HL-60/S4 treated with phorbol 12-myristate 13-acetate at 8.2 ng/mL for 4 days and 3 days (cell line): Measurements from ENCODE around the gene NMRK1.

Source experiments
- in situ Hi-C: fragments of 300-500 bp; cut with MboI; formaldehyde crosslinking; loops from 2 replicates; pipeline ENCODE4 v1.15.0; 2022; ENCODE audit warnings: low sequenced_read_pairs

NMRK1 gene

DNA sequence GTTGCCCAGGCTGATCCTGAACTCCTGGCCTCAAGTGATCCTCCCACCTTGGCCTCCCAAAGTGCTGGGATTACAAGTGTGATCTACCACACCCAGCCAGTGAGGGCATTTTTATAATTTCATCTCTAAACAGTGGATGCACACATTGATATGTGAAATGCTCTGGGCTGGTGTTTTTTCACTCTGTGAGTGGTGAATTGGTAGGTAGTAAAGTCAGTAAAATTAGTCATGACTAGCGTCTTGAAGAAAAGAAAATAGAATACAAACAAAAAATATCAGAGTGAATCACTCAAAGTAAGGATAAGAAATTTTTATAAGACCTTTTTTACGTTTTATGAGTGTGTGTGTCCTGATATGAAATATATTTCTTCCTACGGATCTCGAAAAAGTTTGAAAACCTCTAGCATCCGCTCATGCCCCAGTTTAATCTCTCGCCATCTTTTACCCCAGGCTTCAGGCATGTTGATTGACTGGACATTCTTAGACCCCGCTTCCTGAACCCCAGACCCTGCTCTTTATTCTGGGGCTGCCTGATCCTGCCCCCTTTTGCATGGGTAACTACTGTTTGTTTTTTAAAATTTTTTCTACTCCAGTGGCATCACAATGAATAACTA lies 14.3 kb upstream of the NMRK1 start:
- in situ Hi-C loops: no loop called here

DNA sequence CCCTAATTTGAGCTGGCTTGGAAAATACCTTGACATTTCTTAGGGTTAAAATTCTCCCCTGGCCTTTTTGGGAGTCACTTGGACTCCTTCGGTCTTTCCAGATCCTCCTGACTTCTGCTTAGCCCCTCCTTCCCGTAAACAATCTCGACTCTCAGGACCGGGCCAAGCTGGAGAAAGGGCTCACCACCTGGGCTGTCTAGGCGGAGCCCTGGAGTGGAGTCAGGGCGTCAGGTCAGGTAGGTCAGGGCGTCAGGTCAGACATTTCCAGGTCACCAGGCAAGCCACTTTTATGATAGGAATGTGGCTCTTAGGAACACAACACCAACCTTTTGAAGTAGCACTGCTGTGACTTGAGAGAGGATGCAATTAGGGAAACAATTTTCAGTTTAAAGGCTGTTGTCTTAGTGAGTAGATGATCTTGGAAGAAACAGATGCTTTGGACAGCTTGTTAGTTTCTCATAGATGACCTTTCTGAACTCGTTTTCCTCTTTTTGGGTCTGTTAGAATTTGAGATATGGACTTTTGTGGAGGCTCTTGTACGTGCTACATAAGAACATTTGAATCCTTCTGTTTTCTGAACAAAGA lies 13.1 kb upstream of the NMRK1 start:
- in situ Hi-C loops: no loop called here

DNA sequence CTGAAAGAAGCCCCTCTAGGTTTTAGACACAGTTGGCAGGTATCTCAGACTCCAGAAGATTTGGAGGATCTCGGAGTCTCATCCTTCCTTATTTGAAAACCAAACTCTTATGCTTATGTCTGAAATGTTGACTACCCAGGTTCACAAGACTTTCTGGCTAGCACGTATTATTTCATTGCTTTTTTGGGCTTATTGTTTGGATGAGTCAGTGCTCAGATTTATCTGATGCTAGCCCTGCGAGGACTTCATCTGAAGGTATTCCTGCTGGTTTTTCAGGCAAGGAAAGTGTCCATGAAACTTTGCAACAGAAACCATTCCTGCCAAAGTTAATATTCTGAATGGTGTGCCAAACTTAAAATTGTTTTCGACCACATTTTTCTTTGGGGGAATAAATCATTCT lies 8.8 kb upstream of the NMRK1 start:
- in situ Hi-C loops: no loop called here

DNA sequence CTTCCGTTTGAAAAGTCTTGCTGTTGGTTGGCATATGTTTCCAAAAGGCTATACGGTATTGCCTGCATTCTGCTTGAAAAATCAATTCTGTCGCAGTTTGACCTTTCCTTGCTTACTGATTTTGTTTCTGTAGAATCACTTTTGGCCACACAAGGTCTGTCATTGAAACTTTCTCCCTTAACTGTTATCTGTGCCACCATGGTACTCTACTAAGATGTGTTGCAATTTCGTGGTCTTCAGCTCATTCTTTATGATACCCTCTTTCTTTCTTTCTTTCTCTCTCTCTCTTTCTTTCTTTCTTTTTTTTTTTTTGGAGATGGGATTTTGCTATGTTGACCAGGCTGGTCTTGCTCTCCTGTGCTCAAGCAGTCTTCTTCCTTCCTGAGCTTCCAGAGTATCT lies 4.8 kb upstream of the NMRK1 start:
- in situ Hi-C loops: no loop called here

- in situ Hi-C loops: no loop called here
Measured at GRCh38 chr9:75090579-75090978, 2.6 kb upstream of the NMRK1 start.

DNA sequence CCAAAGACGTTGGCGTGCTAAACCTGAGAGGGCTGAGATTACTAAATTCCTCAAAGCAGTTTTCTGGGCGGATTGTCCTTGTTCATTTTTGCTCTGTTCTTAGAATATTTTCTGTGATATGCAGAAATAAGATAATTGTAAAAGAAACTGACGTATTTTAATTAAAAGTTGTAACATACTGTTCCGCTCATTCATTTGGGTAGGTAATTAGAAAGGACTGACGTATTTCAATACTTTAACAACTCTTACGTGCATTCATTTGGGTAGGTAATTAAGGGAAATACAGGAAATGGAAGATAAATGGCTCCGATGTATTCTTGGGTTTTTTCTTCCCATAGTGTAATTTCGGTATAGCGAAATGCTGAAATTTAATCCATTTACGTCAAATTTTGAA lies 1.4 kb upstream of the NMRK1 start:
- in situ Hi-C loops: no loop called here

GRCh38 chr9:75088646-75089372 lies 854 bp upstream of the NMRK1 start:
- in situ Hi-C loops: no loop called here

GRCh38 chr9:75087289-75087823 lies 599 bp downstream of the NMRK1 start:
- in situ Hi-C loops: no loop called here

DNA sequence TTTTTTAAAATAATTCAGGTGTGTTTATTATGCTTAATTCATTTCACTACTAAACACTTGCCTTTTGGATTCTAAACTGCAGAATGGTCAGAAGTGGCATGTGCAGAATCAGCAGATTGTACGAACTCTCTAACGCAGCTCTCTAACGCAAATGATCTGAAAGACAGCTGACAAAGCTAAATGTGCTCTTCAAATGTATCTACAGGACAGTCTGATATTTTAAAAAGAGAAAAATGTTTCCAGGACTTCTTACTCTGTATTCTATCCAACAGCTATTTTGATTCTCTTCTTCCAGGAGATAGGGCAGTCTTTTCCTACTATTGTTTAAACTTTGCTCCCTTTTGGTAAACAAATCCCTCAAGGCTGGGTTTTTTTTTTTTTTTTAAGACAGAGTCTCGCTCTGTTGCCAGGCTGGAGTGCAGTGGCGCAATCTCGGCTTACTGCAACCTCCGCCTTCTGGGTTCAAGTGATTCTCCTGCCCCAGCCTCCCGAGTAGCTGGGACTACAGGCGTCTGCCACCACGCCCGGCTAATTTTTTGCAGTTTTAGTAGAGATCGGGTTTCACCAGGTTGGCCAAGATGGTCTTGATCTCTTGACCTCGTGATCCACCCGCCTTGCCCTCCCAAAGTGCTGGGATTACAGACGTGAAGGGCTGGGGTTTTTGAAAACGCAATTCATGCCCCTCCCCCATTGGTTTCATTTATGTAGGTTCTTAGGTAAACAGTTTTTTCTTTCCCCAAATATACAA lies 1.2 kb downstream of the NMRK1 start:
- in situ Hi-C loops: no loop called here

DNA sequence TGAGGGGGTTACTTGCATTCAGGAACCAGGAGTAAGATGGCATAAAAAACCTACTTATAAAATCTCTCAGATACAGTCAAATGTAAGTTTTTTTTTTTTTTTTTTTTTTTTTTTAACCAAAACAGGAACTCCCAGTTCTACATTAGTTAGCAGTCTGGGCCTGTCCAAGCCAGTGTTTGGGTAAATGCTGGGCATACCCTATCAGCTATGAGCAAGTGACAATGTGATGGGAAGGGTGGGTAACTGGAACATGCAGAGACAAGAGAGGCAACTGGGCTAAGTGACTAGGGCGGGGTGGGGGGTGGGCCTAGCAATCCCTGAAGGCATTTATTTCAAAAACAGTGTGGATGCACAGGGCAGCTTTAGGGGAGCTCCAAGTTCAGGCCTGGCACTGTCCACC lies 2.3 kb downstream of the NMRK1 start:
- in situ Hi-C loops: no loop called here

GRCh38 chr9:75084081-75084672 lies 3.8 kb downstream of the NMRK1 start:
- in situ Hi-C loops: no loop called here

DNA sequence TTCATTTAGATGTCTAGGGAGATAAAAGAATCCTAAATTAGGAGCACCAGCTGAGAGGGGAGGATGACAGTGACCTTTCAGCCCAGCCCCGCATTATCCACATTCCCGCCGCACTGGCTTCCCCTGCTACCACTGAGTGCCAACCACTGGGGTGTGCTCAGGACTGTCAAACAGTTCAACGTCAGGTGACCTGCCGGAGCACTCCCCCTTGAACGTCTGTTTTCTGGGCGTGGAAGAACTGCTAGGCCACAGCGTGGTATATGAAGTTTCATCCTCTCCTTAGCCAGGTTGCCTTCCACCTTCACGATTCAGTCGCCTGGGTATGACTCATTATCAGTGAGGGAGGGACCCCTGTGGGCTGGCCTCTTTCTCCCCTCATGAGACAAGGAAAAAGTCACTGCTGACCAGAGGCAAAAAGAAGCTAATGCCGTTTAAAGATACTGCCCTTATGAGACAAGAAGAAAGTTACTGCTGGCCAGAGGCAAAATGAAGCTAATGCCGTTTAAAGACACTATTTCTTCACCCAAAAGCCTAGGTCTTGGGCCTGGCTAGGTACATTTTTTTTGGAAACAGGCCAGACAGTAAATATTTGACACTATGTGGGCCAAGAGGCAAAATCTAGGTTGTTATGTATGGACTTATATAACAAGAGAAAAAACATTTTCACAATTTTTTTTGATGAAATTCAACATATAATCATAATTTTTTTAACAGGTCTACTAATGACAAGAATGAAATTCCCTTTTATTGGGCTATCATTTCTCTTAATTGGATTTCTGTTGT lies 4.6 kb downstream of the NMRK1 start:
- in situ Hi-C loops: no loop called here

DNA sequence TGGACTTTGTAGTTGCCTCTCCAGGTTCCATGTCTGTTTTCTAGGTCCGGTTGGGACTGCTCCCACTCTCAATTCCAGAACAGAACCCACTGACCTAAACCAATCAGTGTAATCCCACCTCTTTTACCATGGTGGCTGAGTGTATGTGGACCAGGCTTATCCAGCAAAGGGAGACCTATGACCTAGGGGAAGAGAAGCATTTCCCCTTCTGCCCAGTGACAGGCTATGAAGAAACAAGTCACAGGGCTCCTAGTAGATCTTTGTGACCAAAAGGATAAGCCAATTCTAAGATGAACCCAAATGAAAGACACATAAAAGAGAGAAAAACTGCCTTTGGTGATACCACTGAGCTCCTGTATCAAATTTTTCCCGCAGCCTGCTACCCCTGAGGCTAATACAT lies 6.3 kb downstream of the NMRK1 start:
- in situ Hi-C loops: no loop called here

GRCh38 chr9:75072895-75073294 lies 15.1 kb downstream of the NMRK1 start:
- in situ Hi-C loops: loop anchor here (10.0 kb wide), 1 partner anchor 298 kb away; no protein-coding TSS in a partner anchor

GRCh38 chr9:75071530-75072122 lies 16.3 kb downstream of the NMRK1 start:
- in situ Hi-C loops: loop anchor here (10.0 kb wide), 1 partner anchor 297 kb away; no protein-coding TSS in a partner anchor

DNA sequence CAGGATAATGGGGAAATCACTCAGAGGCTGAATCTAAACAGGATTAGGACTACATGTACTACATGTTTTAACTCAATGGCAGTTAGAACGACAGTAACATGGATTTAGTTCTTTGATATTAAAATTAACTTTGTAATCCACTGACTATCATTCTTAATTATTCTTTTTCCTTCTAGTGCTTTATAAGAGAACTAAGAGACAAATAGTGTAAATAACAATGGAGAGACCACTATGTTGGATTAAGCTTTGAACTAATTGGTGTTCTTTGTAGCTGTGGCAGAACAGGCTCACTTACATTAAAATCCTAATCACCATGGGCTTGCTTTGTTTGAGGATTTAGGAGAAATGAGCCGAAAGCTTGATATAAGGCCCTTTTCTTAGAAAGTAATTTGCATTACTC lies 18.8 kb downstream of the NMRK1 start:
- in situ Hi-C loops: no loop called here

- in situ Hi-C loops: no loop called here
Measured at GRCh38 chr9:75067894-75068293, 20.1 kb downstream of the NMRK1 start.

- in situ Hi-C loops: no loop called here
Measured at GRCh38 chr9:75065510-75065909, 22.4 kb downstream of the NMRK1 start.

DNA sequence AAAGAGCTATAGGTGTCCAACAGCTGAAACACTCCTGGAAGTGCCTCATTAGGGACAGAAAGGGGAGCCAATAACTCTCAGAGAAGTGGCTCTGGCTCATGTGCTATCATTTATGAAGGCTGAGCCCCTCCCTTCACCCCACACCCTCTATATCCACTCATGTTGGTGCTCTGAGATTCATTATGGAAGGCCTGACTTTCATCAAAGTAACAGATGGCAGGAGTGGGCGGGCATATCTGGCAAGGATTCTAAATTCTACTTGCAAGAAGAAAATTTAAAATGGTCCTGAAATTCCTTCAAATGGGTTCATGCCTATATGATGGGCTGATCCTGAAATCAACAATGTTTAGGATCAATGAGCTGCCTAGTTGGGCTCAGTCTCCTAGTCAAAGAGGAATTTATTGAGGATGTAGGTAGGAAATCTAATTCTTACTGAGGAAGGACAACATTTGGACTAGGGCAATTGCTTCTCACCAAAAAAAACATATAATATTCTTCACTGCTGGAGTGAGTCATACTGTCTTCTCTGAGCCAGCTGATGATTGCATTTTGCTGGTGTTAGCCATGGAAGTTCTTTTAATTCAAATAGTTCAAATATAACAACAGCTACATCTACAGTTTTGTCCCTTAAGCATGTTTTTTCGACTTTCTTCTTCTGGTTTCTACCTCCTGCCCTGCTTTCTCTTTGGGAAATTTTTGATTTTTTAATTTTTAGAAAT lies 23.5 kb downstream of the NMRK1 start:
- in situ Hi-C loops: no loop called here
